IMR-90 (cell line): ENCODE results near the gene CFAP299. TPM values are rescaled to one million over a fixed set of nuclear protein-coding genes. Genes with fewer than 3 reads are reported as not detected.

ENCODE experiments used
- polyA plus RNA-seq, 3 experiments: library from polyadenylated mRNA; depleted of rRNA; stranded (reverse); fragments of >200 nt; gene quantifications; 2 replicates each; pipeline ENCODE4 v1.2.3, GENCODE V29; 2012; ENCODE audit warnings: low replicate concordance in 1 of 3
- total RNA-seq: library from RNA; depleted of rRNA; stranded (reverse); fragments of >200 nt; gene quantifications from 2 replicates; pipeline ENCODE4 v1.2.3, GENCODE V29; 2012; rRNA removed

CFAP299 gene
- total and polyA plus RNA-seq, 2 of the 4 experiments (the other 2 are of a cell fraction) = 1.0 to 1.1 TPM

Other genes starting within 250 kb of the CFAP299 start
- 5.0 and 5.7 TPM in 2 replicates for gene PRDM8, start 138.2 kb upstream of the CFAP299 start, total RNA-seq
- 15.8 and 16.8 TPM in 2 replicates for gene PRDM8, start 138.2 kb upstream of the CFAP299 start, polyA plus RNA-seq (2012; rRNA removed)
- gene FGF5, start 69.1 kb upstream of the CFAP299 start, total RNA-seq = 18.6 and 35.8 TPM in 2 replicates
- gene FGF5, start 69.1 kb upstream of the CFAP299 start, polyA plus RNA-seq (2012; rRNA removed) = 42.1 and 77.7 TPM in 2 replicates